ENCODE results near the gene SFXN4. TPM values are rescaled to one million over a fixed set of nuclear protein-coding genes. Genes with fewer than 3 reads are reported as not detected.
A peak's percentile ranks its signal among the peaks of the same experiment; 100 is the strongest.
"Not testable (repeated sequence)": the region's sequence is repeated elsewhere in the genome, so short reads cannot be mapped to it uniquely, and the experiment has no call there.

Gene SFXN4
- total RNA-seq, 2 donors from 2014 or later, result 20.4 to 38.7 TPM

- Mint-ChIP-seq H3K27me3 (no peaks in the 10 kb centered on the region), H3K4me1 (peaks cover 9% of the 10 kb centered on the region), H3K4me3 (no peak overlapping the region), H3K9me3 (no peaks in the 10 kb centered on the region), H3K36me3 (ENCODE audit: low read depth) (no peaks in the 10 kb centered on the region), H3K27ac (no peak overlapping the region)
- ATAC-seq (replicated peaks), result no peak
Observed at GRCh38 chr10:119201233-119201632, 35.7 kb upstream of the SFXN4 start.

- no peaks in the 10 kb centered on the region for H3K27me3 Mint-ChIP-seq
- no peak overlapping the region for H3K27ac Mint-ChIP-seq
- ATAC-seq (replicated peaks), result peak; percentile 80
- no peaks in the 10 kb centered on the region for H3K36me3 Mint-ChIP-seq (ENCODE audit: low read depth)
- no peak overlapping the region for H3K4me3 Mint-ChIP-seq
- peaks cover 8% of the 10 kb centered on the region for H3K4me1 Mint-ChIP-seq
- H3K9me3 Mint-ChIP-seq, result no peaks in the 10 kb centered on the region
Observed at GRCh38 chr10:119199231-119199992, 33.9 kb upstream of the SFXN4 start.

GRCh38 chr10:119198438-119198837 is 32.9 kb upstream of the SFXN4 start:
- peak overlapping the region; percentile 52 for H3K27ac Mint-ChIP-seq
- no peaks in the 10 kb centered on the region for H3K27me3 Mint-ChIP-seq
- ATAC-seq (replicated peaks), result peak; percentile 18

GRCh38 chr10:119197921-119198320 is 32.4 kb upstream of the SFXN4 start:
- peak; percentile 73 for ATAC-seq (replicated peaks)
- Mint-ChIP-seq H3K36me3 (ENCODE audit: low read depth) (no peaks in the 10 kb centered on the region), H3K4me3 (peak overlapping the region; percentile 29), H3K9me3 (no peaks in the 10 kb centered on the region), H3K27ac (no peak overlapping the region), H3K27me3 (no peaks in the 10 kb centered on the region), H3K4me1 (peaks cover 8% of the 10 kb centered on the region)

More at GRCh38 chr10:119198438-119198837, 32.9 kb upstream of the SFXN4 start:
- Mint-ChIP-seq H3K4me1 (peaks cover 8% of the 10 kb centered on the region), H3K4me3 (no peak overlapping the region), H3K36me3 (ENCODE audit: low read depth) (no peaks in the 10 kb centered on the region), H3K9me3 (no peaks in the 10 kb centered on the region)

GRCh38 chr10:119191881-119192280 is 26.4 kb upstream of the SFXN4 start:
- no peak overlapping the region for H3K4me3 Mint-ChIP-seq
- H3K4me1 Mint-ChIP-seq, result peaks cover 8% of the 10 kb centered on the region
- no peaks in the 10 kb centered on the region for H3K27me3 Mint-ChIP-seq
- peak; percentile 76 for ATAC-seq (replicated peaks)
- no peaks in the 10 kb centered on the region for H3K9me3 Mint-ChIP-seq
- no peak overlapping the region for H3K27ac Mint-ChIP-seq
- H3K36me3 Mint-ChIP-seq (ENCODE audit: low read depth), result no peaks in the 10 kb centered on the region

GRCh38 chr10:119190954-119191785 is 25.7 kb upstream of the SFXN4 start:
- no peak for ATAC-seq (replicated peaks)
- Mint-ChIP-seq H3K27ac (peak overlapping the region; percentile 21), H3K4me1 (peaks cover 8% of the 10 kb centered on the region), H3K27me3 (no peaks in the 10 kb centered on the region), H3K9me3 (no peaks in the 10 kb centered on the region), H3K36me3 (ENCODE audit: low read depth) (no peaks in the 10 kb centered on the region), H3K4me3 (no peak overlapping the region)

- Mint-ChIP-seq H3K36me3 (ENCODE audit: low read depth) (no peaks in the 10 kb centered on the region), H3K9me3 (no peaks in the 10 kb centered on the region), H3K4me1 (peaks cover 8% of the 10 kb centered on the region), H3K27me3 (no peaks in the 10 kb centered on the region), H3K27ac (no peak overlapping the region), H3K4me3 (no peak overlapping the region)
- no peak for ATAC-seq (replicated peaks)
Observed at GRCh38 chr10:119190353-119190752, 24.8 kb upstream of the SFXN4 start.

GRCh38 chr10:119189811-119190282 is 24.3 kb upstream of the SFXN4 start:
- ATAC-seq (replicated peaks), result peak; percentile 40
- Mint-ChIP-seq H3K4me1 (peaks cover 8% of the 10 kb centered on the region), H3K4me3 (no peak overlapping the region), H3K36me3 (ENCODE audit: low read depth) (no peaks in the 10 kb centered on the region), H3K9me3 (no peaks in the 10 kb centered on the region), H3K27ac (no peak overlapping the region), H3K27me3 (no peaks in the 10 kb centered on the region)

GRCh38 chr10:119183664-119184412 is 18.3 kb upstream of the SFXN4 start:
- H3K9me3 Mint-ChIP-seq, result no peaks in the 10 kb centered on the region
- H3K4me3 Mint-ChIP-seq, result peak overlapping the region; percentile 24
- peaks cover 6% of the 10 kb centered on the region for H3K4me1 Mint-ChIP-seq
- ATAC-seq (replicated peaks), result peak; percentile 93
- H3K27me3 Mint-ChIP-seq, result no peaks in the 10 kb centered on the region
- H3K36me3 Mint-ChIP-seq (ENCODE audit: low read depth), result no peaks in the 10 kb centered on the region
- peak overlapping the region; percentile 47 for H3K27ac Mint-ChIP-seq

GRCh38 chr10:119180850-119181400 is 15.4 kb upstream of the SFXN4 start:
- Mint-ChIP-seq H3K4me1 (peaks cover 22% of the 10 kb centered on the region), H3K36me3 (ENCODE audit: low read depth) (peaks cover 26% of the 10 kb centered on the region)
- not testable (repeated sequence) for H3K27ac Mint-ChIP-seq; H3K9me3 Mint-ChIP-seq; ATAC-seq (replicated peaks); H3K4me3 Mint-ChIP-seq; H3K27me3 Mint-ChIP-seq

GRCh38 chr10:119178372-119179119 is 13.0 kb upstream of the SFXN4 start, which contains the start of gene PRDX3:
Gene PRDX3, minus strand, starts transcription at chr10:119178812. Its CDS starts 22 bp downstream, at chr10:119178790.
- Mint-ChIP-seq H3K27me3 (no peaks in the 10 kb centered on the region), H3K36me3 (ENCODE audit: low read depth) (peaks cover 50% of the 10 kb centered on the region), H3K9me3 (no peaks in the 10 kb centered on the region), H3K27ac (peak within 1 kb of the TSS; percentile 100), H3K4me1 (peaks cover 25% of the 10 kb centered on the region), H3K4me3 (peak within 1 kb of the TSS; percentile 99)
- peak; percentile 93 for ATAC-seq (replicated peaks)

GRCh38 chr10:119177708-119178371 is 12.3 kb upstream of the SFXN4 start:
- no peaks in the 10 kb centered on the region for H3K27me3 Mint-ChIP-seq
- ATAC-seq (replicated peaks), result peak; percentile 65
- H3K36me3 Mint-ChIP-seq (ENCODE audit: low read depth), result peaks cover 57% of the 10 kb centered on the region
- H3K9me3 Mint-ChIP-seq, result no peaks in the 10 kb centered on the region
- peak overlapping the region; percentile 99 for H3K4me3 Mint-ChIP-seq
- peak overlapping the region; percentile 100 for H3K27ac Mint-ChIP-seq
- H3K4me1 Mint-ChIP-seq, result peaks cover 25% of the 10 kb centered on the region

GRCh38 chr10:119176166-119176565 is 10.7 kb upstream of the SFXN4 start:
- H3K4me1 Mint-ChIP-seq, result peaks cover 29% of the 10 kb centered on the region
- no peaks in the 10 kb centered on the region for H3K27me3 Mint-ChIP-seq
- H3K4me3 Mint-ChIP-seq, result peak overlapping the region; percentile 99
- H3K27ac Mint-ChIP-seq, result peak overlapping the region; percentile 49
- ATAC-seq (replicated peaks), result peak; percentile 25
- H3K36me3 Mint-ChIP-seq (ENCODE audit: low read depth), result peaks cover 74% of the 10 kb centered on the region
- no peaks in the 10 kb centered on the region for H3K9me3 Mint-ChIP-seq

Data from activated T-helper 17 cell treated with anti-CD3 and anti-CD28 coated beads, Interleukin-2, amount 50 U/mL, for 72 hours (primary cell).